ENCODE results near the gene RPL27. TPM values are rescaled to one million over a fixed set of nuclear protein-coding genes. Genes with fewer than 3 reads are reported as not detected.
"Not testable (repeated sequence)": the region's sequence is repeated elsewhere in the genome, so short reads cannot be mapped to it uniquely, and the experiment has no call there.

The RPL27 gene
- total RNA-seq, 4 donors from 2014 or later = 635 to 7,543 (median 1,847) TPM

- Histone ChIP-seq H3K9me3 (no peaks in the 10 kb centered on the region), H3K4me1 (no peaks in the 10 kb centered on the region), H3K36me3 (no peaks in the 10 kb centered on the region), H3K4me3 (no peak overlapping the region), H3K27ac (no peak overlapping the region), H3K27me3 (no peaks in the 10 kb centered on the region)
- TF ChIP-seq, protein P1, sequence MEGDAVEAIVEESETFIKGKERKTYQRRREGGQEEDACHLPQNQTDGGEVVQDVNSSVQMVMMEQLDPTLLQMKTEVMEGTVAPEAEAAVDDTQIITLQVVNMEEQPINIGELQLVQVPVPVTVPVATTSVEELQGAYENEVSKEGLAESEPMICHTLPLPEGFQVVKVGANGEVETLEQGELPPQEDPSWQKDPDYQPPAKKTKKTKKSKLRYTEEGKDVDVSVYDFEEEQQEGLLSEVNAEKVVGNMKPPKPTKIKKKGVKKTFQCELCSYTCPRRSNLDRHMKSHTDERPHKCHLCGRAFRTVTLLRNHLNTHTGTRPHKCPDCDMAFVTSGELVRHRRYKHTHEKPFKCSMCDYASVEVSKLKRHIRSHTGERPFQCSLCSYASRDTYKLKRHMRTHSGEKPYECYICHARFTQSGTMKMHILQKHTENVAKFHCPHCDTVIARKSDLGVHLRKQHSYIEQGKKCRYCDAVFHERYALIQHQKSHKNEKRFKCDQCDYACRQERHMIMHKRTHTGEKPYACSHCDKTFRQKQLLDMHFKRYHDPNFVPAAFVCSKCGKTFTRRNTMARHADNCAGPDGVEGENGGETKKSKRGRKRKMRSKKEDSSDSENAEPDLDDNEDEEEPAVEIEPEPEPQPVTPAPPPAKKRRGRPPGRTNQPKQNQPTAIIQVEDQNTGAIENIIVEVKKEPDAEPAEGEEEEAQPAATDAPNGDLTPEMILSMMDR (IDR thresholded peaks at IDR 0.05) = no peak
- TF ChIP-seq POLR2A (IDR thresholded peaks at IDR 0.05) = no peak
- DNase-seq = no peak
- intact Hi-C loops (cut with DNase I; ENCODE audit: low total_unique reads) = no loop called here
These were observed 30.3 kb upstream of the RPL27 start for GRCh38 chr17:42967925-42968324.

DNA sequence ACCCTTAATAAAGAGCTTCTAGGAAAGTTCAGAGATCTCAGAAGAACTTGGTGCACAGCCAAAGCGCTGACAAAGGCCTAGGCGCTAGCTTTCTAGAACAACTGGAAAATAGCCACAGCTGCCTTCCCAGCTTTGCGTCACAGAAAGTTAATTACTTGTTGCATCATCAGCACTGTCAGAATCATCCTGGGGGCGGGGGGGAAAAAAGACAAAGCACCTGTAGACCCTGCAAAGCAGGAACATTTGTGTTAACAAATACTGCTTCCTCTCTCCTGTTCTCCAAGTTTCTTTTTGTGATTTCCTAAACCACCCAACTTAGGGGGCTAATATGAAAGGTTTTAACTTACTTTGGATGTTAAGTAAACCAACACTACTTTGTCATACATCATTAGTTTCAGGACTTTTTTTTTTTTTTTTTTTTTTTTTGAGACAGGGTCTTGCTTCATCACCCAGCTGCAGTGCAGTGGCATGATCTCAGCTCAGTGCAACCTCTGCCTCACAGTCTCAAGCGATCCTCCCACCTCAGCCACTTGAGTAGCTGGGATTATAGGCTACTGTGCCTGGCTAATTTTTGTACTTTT, 29.1 kb upstream of the RPL27 start:
- H3K27ac ChIP-seq = no peak overlapping the region
- H3K4me3 ChIP-seq = no peak overlapping the region
- H3K4me1 ChIP-seq = no peaks in the 10 kb centered on the region
- no peaks in the 10 kb centered on the region for H3K36me3 ChIP-seq
- no peaks in the 10 kb centered on the region for H3K9me3 ChIP-seq
- H3K27me3 ChIP-seq = no peaks in the 10 kb centered on the region
- intact Hi-C loops (cut with DNase I; ENCODE audit: low total_unique reads) = no loop called here
- DNase-seq = no peak
- TF ChIP-seq, protein P1 (IDR thresholded peaks at IDR 0.05) = no peak
- TF ChIP-seq POLR2A (IDR thresholded peaks at IDR 0.05) = no peak

GRCh38 chr17:42971589-42971988, 26.6 kb upstream of the RPL27 start:
- Histone ChIP-seq H3K9me3 (no peaks in the 10 kb centered on the region), H3K4me1 (no peaks in the 10 kb centered on the region), H3K36me3 (no peaks in the 10 kb centered on the region), H3K4me3 (no peak overlapping the region), H3K27ac (no peak overlapping the region), H3K27me3 (no peaks in the 10 kb centered on the region)
- DNase-seq = no peak
- TF ChIP-seq POLR2A (IDR thresholded peaks at IDR 0.05) = no peak
- TF ChIP-seq, protein P1 (IDR thresholded peaks at IDR 0.05) = no peak
- intact Hi-C loops (cut with DNase I; ENCODE audit: low total_unique reads) = no loop called here

GRCh38 chr17:42973323-42973722, 24.9 kb upstream of the RPL27 start:
- H3K9me3 ChIP-seq; H3K4me3 ChIP-seq; H3K27me3 ChIP-seq; DNase-seq; H3K36me3 ChIP-seq; intact Hi-C loops (cut with DNase I; ENCODE audit: low total_unique reads); H3K4me1 ChIP-seq; H3K27ac ChIP-seq: not testable (repeated sequence)

DNA sequence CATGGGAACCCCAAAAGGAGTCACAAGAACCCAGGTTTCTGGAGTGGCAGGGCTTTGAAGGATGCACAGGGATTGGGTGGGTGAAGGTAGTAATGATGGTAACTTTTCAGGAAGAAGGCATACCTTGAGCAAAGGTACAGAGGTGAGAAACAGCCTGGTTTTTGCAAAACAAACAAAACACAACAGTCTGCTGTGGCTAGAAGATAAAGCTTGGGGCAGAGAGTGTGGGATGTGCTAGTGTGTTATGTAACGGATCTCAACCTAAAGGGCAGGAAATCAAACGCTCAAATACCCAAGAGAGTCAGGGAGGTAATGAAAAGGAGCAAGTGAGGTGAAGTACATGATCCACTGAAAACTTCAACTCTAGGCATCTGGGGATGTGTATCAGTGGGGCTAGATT, 23.0 kb upstream of the RPL27 start:
- intact Hi-C loops (cut with DNase I; ENCODE audit: low total_unique reads) = no loop called here
- H3K27me3 ChIP-seq = no peaks in the 10 kb centered on the region
- TF ChIP-seq, protein P1 (IDR thresholded peaks at IDR 0.05) = no peak
- no peak for TF ChIP-seq POLR2A (IDR thresholded peaks at IDR 0.05)
- DNase-seq = no peak
- H3K36me3 ChIP-seq = no peaks in the 10 kb centered on the region
- no peak overlapping the region for H3K4me3 ChIP-seq
- no peaks in the 10 kb centered on the region for H3K9me3 ChIP-seq
- no peaks in the 10 kb centered on the region for H3K4me1 ChIP-seq
- H3K27ac ChIP-seq = no peak overlapping the region

- H3K4me3 ChIP-seq; intact Hi-C loops (cut with DNase I; ENCODE audit: low total_unique reads); H3K27me3 ChIP-seq; H3K4me1 ChIP-seq; H3K9me3 ChIP-seq; H3K27ac ChIP-seq; H3K36me3 ChIP-seq; DNase-seq: not testable (repeated sequence)
These were observed 22.5 kb upstream of the RPL27 start for GRCh38 chr17:42975701-42976100.
